Measurements from ENCODE around the gene LRRC3B.

The LRRC3B gene

GRCh38 chr3:26708501-26708900, 85.9 kb downstream of the LRRC3B start:
- H3K4me3 ChIP-seq (ENCODE audit: low read depth, low read length) = no peak overlapping the region
- DNase-seq (ENCODE audit: low read depth, low spot score) = no peak
- ChIA-PET POLR2A (no interaction called here), CTCF (no interaction called here)
- TF ChIP-seq CTCF (IDR thresholded peaks at IDR 0.05; ENCODE audit: insufficient read depth, low read length, missing control alignments) = no peak

- POLR2A ChIA-PET = no interaction called here
- CTCF ChIA-PET = interaction anchor here (1.0 kb wide), 1 partner anchor 858 kb away, joined by 3 read pairs; no protein-coding TSS in a partner anchor
- H3K4me3 ChIP-seq (ENCODE audit: low read depth, low read length) = no peak overlapping the region
- no peak for TF ChIP-seq CTCF (IDR thresholded peaks at IDR 0.05; ENCODE audit: insufficient read depth, low read length, missing control alignments)
- DNase-seq (ENCODE audit: low read depth, low spot score) = no peak
Measured at GRCh38 chr3:26712211-26713026, 89.8 kb downstream of the LRRC3B start.

DNA sequence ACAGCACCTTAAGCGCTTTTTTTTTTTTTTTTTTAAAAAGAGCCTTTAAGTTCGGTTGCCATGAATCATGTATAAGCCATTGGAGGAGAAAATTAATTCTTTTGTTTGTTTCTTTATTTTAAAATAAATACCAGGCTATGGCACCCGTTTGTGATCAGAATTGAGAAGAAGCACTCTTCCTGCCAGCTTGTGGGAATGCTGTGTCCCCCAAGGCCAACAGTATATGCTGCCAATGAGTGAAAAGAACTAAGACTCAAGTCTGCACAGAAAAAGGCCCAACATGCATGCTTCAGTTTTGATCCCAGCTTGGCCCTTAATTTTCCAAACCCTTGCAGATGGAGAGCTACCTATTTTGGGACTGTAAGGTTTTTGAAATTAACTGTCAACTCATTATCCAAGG, 90.5 kb downstream of the LRRC3B start:
- POLR2A ChIA-PET = no interaction called here
- DNase-seq (ENCODE audit: low read depth, low spot score) = no peak
- TF ChIP-seq CTCF (IDR thresholded peaks at IDR 0.05; ENCODE audit: insufficient read depth, low read length, missing control alignments) = no peak
- no peak overlapping the region for H3K4me3 ChIP-seq (ENCODE audit: low read depth, low read length)
- CTCF ChIA-PET = interaction anchor here (1.0 kb wide), 1 partner anchor 859 kb away, joined by 3 read pairs; no protein-coding TSS in a partner anchor

- no peak for TF ChIP-seq CTCF (IDR thresholded peaks at IDR 0.05; ENCODE audit: insufficient read depth, low read length, missing control alignments)
- CTCF ChIA-PET = no interaction called here
- no peak overlapping the region for H3K4me3 ChIP-seq (ENCODE audit: low read depth, low read length)
- POLR2A ChIA-PET = no interaction called here
- DNase-seq (ENCODE audit: low read depth, low spot score) = no peak
Measured at GRCh38 chr3:26714485-26714884, 91.9 kb downstream of the LRRC3B start.

DNA sequence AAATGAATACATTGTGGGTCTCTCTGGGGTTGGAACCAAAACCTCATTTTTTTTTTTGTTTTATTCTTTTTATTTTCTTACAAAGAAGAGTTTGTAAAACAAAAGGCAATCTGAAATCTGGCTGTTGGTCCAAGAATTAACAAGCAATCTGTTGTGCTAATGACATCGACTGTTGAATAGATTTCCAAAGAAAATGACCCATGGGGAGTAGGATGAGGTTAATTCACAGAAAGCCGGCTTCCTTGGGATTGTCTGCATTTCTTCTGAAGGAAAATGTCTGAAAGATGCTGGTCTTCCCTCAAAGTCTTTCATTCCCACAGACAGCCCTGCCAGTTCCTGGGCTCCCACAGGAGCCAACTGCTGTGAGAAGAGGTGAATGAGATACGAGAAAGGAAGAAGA, 92.9 kb downstream of the LRRC3B start:
- no peak for TF ChIP-seq CTCF (IDR thresholded peaks at IDR 0.05; ENCODE audit: insufficient read depth, low read length, missing control alignments)
- ChIA-PET CTCF (no interaction called here), POLR2A (no interaction called here)
- DNase-seq (ENCODE audit: low read depth, low spot score) = no peak
- no peak overlapping the region for H3K4me3 ChIP-seq (ENCODE audit: low read depth, low read length)

DNA sequence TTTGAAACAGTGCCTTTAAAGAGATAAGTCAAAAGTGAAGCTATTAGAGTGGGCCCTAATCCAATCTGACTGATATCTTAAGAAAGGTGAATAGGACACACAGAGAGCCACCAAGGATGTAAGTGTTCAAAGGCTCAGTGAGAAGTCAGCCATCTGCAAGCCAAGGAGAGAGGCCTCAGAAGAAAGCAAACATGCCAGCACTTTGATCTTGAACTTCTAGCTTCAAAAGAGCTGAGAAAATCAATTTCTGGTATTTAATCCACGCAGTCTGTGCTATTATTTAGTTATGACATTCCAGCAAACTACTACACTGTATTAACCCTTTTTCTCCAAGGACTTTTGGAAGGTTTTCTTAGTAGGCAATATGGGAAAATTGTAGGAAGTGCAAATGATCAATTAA, 95.7 kb downstream of the LRRC3B start:
- TF ChIP-seq CTCF (IDR thresholded peaks at IDR 0.05; ENCODE audit: insufficient read depth, low read length, missing control alignments) = no peak
- POLR2A ChIA-PET = no interaction called here
- H3K4me3 ChIP-seq (ENCODE audit: low read depth, low read length) = no peak overlapping the region
- DNase-seq (ENCODE audit: low read depth, low spot score) = no peak
- CTCF ChIA-PET = interaction anchor here (0.7 kb wide), 1 partner anchor 526 kb away, joined by 3 read pairs; no protein-coding TSS in a partner anchor
